Sigmoid colon (tissue), 4 donors: ENCODE measurements around the gene FBXO17.

Experiments used
- CTCF ChIP-seq, 4 experiments: fragments of 450-650 bp in 3 of 4; fragments of 200-600 bp in 1 of 4; IDR thresholded peaks; one replicate each; pipeline ENCODE4 v1.5.1; 2016 to 2019; ENCODE audit warnings: antibody characterized with exemption in 4 of 4, mild to moderate bottlenecking in 3 of 4, moderate library complexity in 2 of 4
- EP300 ChIP-seq, 4 donors: sonication (generic); formaldehyde crosslinking; IDR thresholded peaks; one replicate each; pipeline ENCODE4 v1.6.1; 2017; ENCODE audit warnings: antibody characterized with exemption in 4 of 4
- POLR2A ChIP-seq, 2 donors: fragments of 450-650 bp; IDR thresholded peaks; one replicate each; pipeline ENCODE4 v1.6.1; 2016; ENCODE audit warnings: antibody characterized with exemption in 2 of 2, mild to moderate bottlenecking in 2 of 2, moderate library complexity in 2 of 2
- POLR2AphosphoS5 ChIP-seq, 4 donors: sonication (generic); formaldehyde crosslinking; IDR thresholded peaks; one replicate each; pipeline ENCODE4 v1.6.1; 2017; ENCODE audit warnings: antibody characterized with exemption in 4 of 4

- no peak for TF ChIP-seq CTCF (IDR thresholded peaks at IDR 0.05)
- no peak for TF ChIP-seq EP300 (IDR thresholded peaks at IDR 0.05)
- no peak for TF ChIP-seq POLR2AphosphoS5 (IDR thresholded peaks at IDR 0.05)
- TF ChIP-seq POLR2A (IDR thresholded peaks at IDR 0.05), result no peak
Measured at GRCh38 chr19:39017646-39018045, 42.1 kb upstream of the FBXO17 start.
